GM23338 (cell line): Measurements from ENCODE around the gene CYBRD1. TPM values are rescaled to one million over a fixed set of nuclear protein-coding genes. Genes with fewer than 3 reads are reported as not detected.

Source experiments
- ATAC-seq: fragments of 200-7000 bp; cut with Tn5 transposase; 3 replicates; pipeline ENCODE4 v1.9.1; 2020
- DNase-seq: peaks from one replicate; pipeline ENCODE4 v3.0.0-alpha.2; 2015; ENCODE audit warnings: low spot score
- H2AFZ ChIP-seq: fragments of 200-600 bp; sonication (generic); 2 replicates; pipeline ENCODE4 v1.8.0; 2016; ENCODE audit warnings: antibody characterized with exemption, mild to moderate bottlenecking, moderate library complexity
- H3F3A ChIP-seq: fragments of 200-600 bp; sonication (generic); replicated peaks from 2 replicates; pipeline ENCODE4 v1.8.0; 2017; ENCODE audit warnings: antibody characterized with exemption, mixed run types, low read depth
- H3K27ac ChIP-seq: fragments of 200-600 bp; sonication (generic); 2 replicates; pipeline ENCODE4 v1.6.1; 2016; ENCODE audit warnings: low read depth
- H3K27me3 ChIP-seq: fragments of 200-600 bp; sonication (generic); 2 replicates; pipeline ENCODE4 v1.8.0; 2016; ENCODE audit warnings: mild to moderate bottlenecking, mixed run types, moderate library complexity; ENCODE audit not compliant: insufficient read depth
- H3K36me3 ChIP-seq: fragments of 200-600 bp; sonication (generic); 2 replicates; pipeline ENCODE4 v1.8.0; 2016; ENCODE audit warnings: mild to moderate bottlenecking; ENCODE audit not compliant: insufficient read depth
- H3K4me1 ChIP-seq: fragments of 200-600 bp; sonication (generic); 2 replicates; pipeline ENCODE4 v1.8.0; 2016; ENCODE audit warnings: mild to moderate bottlenecking, moderate library complexity; ENCODE audit not compliant: insufficient read depth
- H3K4me2 ChIP-seq: fragments of 200-600 bp; sonication (generic); 2 replicates; pipeline ENCODE4 v1.7.1; 2017; ENCODE audit warnings: mixed run types
- H3K4me3 ChIP-seq: fragments of 200-600 bp; sonication (generic); 2 replicates; pipeline ENCODE4 v1.6.1; 2016; ENCODE audit warnings: mixed run types
- H3K79me2 ChIP-seq: fragments of 200-600 bp; sonication (generic); replicated peaks from 2 replicates; pipeline ENCODE4 v1.8.0; 2017; ENCODE audit warnings: mild to moderate bottlenecking; ENCODE audit not compliant: insufficient read depth
- H3K9me2 ChIP-seq: fragments of 200-600 bp; sonication (generic); 2 replicates; pipeline ENCODE4 v1.8.0; 2017; ENCODE audit not compliant: insufficient read depth
- H4K20me1 ChIP-seq: fragments of 200-600 bp; sonication (generic); replicated peaks from 2 replicates; pipeline ENCODE4 v1.8.0; 2017; ENCODE audit warnings: mild to moderate bottlenecking; ENCODE audit not compliant: insufficient read depth
- H3K27ac Mint-ChIP-seq: 2 replicates; pipeline ENCODE4 v1.8.0; 2020; ENCODE audit warnings: inconsistent platforms, mild to moderate bottlenecking, moderate library complexity, mixed read lengths
- H3K27me3 Mint-ChIP-seq: 3 replicates; pipeline ENCODE4 v1.8.0; 2022; ENCODE audit warnings: low read depth, mild to moderate bottlenecking, moderate library complexity, mixed read lengths, inconsistent platforms; ENCODE audit not compliant: insufficient read depth, poor library complexity
- H3K36me3 Mint-ChIP-seq: 3 replicates; pipeline ENCODE4 v1.8.0; 2021; ENCODE audit warnings: low read depth, mild to moderate bottlenecking, inconsistent platforms, moderate library complexity, mixed read lengths
- H3K4me1 Mint-ChIP-seq: 3 replicates; pipeline ENCODE4 v1.8.0; 2020; ENCODE audit warnings: mild to moderate bottlenecking, inconsistent platforms, mixed read lengths
- H3K4me3 Mint-ChIP-seq: 3 replicates; pipeline ENCODE4 v1.8.0; 2021; ENCODE audit warnings: moderate library complexity, mild to moderate bottlenecking, inconsistent platforms, mixed read lengths
- H3K9me3 Mint-ChIP-seq: 3 replicates; pipeline ENCODE4 v1.8.0; 2020; ENCODE audit warnings: moderate library complexity, mild to moderate bottlenecking, inconsistent platforms, mixed read lengths
- EZH2phosphoT487 ChIP-seq: fragments of 200-600 bp; sonication (generic); IDR thresholded peaks from one replicate; pipeline ENCODE4 v1.8.1; 2018; ENCODE audit warnings: antibody characterized with exemption; ENCODE audit not compliant: unreplicated experiment
- STAT1 ChIP-seq: IDR thresholded peaks from one replicate; pipeline ENCODE4 v1.6.1; 2016; ENCODE audit warnings: antibody characterized with exemption; ENCODE audit not compliant: unreplicated experiment
- ZNF331 ChIP-seq: fragments of 250-450 bp; sonication (Bioruptor Pico); IDR thresholded peaks from 2 replicates; pipeline ENCODE4 v1.5.0; 2020; ENCODE audit warnings: low read depth, mild to moderate bottlenecking, moderate library complexity
- polyA plus RNA-seq: library from polyadenylated mRNA; unstranded; fragments of >200 nt; fragmentation: Nextera tagmentation; extraction: Ambion mirVana; gene quantifications from 2 replicates; pipeline ENCODE4 v1.2.1, GENCODE V29; 2016
- total RNA-seq: library from RNA; depleted of rRNA; stranded (reverse); fragments of >200 nt; shearing (Covaris generic); gene quantifications from 2 replicates; pipeline ENCODE4 v1.2.3, GENCODE V29; 2014
- TF ChIP-seq, protein P1 (sequence below): IDR thresholded peaks from 2 replicates; pipeline ENCODE4 v1.6.1; 2016; ENCODE audit warnings: antibody characterized with exemption
- TF ChIP-seq, protein P2 (sequence below): IDR thresholded peaks from one replicate; pipeline ENCODE4 v1.6.1; 2018; ENCODE audit warnings: antibody characterized with exemption; ENCODE audit not compliant: unreplicated experiment
- TF ChIP-seq, protein P3 (sequence below): fragments of 250-450 bp; sonication (Bioruptor Pico); IDR thresholded peaks from 2 replicates; pipeline ENCODE4 v1.5.0; 2020; ENCODE audit warnings: mild to moderate bottlenecking, moderate library complexity
- TF ChIP-seq, protein P4 (sequence below), 2 experiments: fragments of 200-600 bp in 1 of 2; sonication (generic) in 1 of 2; conservative IDR thresholded peaks; 2 replicates each; pipeline versions ENCODE4 v1.5.1 to v1.6.1; 2016 to 2017; ENCODE audit warnings: antibody characterized with exemption in 2 of 2, low read depth in 2 of 2, mild to moderate bottlenecking in 2 of 2, moderate library complexity in 1 of 2

Gene CYBRD1
- total and polyA plus RNA-seq, 2 experiments from 2014 or later = 3.4 to 5.3 TPM

DNA sequence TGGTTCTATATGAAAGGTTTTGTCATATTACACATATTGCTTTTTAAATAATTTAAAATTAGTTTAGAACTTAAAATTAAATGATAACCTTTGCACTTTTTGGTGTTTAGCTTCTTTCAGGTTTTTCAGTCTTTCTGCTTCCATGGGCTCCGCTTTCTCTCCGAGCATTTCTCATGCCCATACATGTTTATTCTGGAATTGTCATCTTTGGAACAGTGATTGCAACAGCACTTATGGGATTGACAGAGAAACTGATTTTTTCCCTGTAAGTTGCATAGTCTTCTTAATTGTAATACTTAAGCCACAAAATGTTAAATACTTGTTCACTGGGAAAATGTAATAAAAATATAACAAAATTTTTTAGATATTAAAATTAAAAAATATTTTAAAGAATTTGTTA lies 31.0 kb downstream of the CYBRD1 start:
- Histone ChIP-seq H3K36me3 (no peaks in the 10 kb centered on the region), H3F3A (no peaks in the 10 kb centered on the region), H3K9me2 (no peaks in the 10 kb centered on the region), H4K20me1 (no peaks in the 10 kb centered on the region), H3K79me2 (no peaks in the 10 kb centered on the region), H3K4me3 (no peak overlapping the region), H3K4me1 (no peaks in the 10 kb centered on the region), H3K4me2 (no peak overlapping the region), H3K27me3 (no peaks in the 10 kb centered on the region), H3K27ac (no peak overlapping the region), H2AFZ (no peak overlapping the region)
- peaks cover 3% of the 10 kb centered on the region; the same call in 1 of the 3 replicates for H3K36me3 Mint-ChIP-seq
- H3K4me3 Mint-ChIP-seq = no peak overlapping the region
- H3K27me3 Mint-ChIP-seq = no peaks in the 10 kb centered on the region
- H3K4me1 Mint-ChIP-seq = 0 out of 3 replicates have a peak, but pooled peaks cover 2% of the 10 kb centered on the region
- no peak for ATAC-seq
- no peak for DNase-seq
- H3K9me3 Mint-ChIP-seq = no peaks in the 10 kb centered on the region
- no peak for TF ChIP-seq ZNF331 (CRISPR knock-in tag)
- TF ChIP-seq, protein P1, sequence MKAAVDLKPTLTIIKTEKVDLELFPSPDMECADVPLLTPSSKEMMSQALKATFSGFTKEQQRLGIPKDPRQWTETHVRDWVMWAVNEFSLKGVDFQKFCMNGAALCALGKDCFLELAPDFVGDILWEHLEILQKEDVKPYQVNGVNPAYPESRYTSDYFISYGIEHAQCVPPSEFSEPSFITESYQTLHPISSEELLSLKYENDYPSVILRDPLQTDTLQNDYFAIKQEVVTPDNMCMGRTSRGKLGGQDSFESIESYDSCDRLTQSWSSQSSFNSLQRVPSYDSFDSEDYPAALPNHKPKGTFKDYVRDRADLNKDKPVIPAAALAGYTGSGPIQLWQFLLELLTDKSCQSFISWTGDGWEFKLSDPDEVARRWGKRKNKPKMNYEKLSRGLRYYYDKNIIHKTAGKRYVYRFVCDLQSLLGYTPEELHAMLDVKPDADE = no peak
- no peak for TF ChIP-seq EZH2phosphoT487
- TF ChIP-seq, protein P2, sequence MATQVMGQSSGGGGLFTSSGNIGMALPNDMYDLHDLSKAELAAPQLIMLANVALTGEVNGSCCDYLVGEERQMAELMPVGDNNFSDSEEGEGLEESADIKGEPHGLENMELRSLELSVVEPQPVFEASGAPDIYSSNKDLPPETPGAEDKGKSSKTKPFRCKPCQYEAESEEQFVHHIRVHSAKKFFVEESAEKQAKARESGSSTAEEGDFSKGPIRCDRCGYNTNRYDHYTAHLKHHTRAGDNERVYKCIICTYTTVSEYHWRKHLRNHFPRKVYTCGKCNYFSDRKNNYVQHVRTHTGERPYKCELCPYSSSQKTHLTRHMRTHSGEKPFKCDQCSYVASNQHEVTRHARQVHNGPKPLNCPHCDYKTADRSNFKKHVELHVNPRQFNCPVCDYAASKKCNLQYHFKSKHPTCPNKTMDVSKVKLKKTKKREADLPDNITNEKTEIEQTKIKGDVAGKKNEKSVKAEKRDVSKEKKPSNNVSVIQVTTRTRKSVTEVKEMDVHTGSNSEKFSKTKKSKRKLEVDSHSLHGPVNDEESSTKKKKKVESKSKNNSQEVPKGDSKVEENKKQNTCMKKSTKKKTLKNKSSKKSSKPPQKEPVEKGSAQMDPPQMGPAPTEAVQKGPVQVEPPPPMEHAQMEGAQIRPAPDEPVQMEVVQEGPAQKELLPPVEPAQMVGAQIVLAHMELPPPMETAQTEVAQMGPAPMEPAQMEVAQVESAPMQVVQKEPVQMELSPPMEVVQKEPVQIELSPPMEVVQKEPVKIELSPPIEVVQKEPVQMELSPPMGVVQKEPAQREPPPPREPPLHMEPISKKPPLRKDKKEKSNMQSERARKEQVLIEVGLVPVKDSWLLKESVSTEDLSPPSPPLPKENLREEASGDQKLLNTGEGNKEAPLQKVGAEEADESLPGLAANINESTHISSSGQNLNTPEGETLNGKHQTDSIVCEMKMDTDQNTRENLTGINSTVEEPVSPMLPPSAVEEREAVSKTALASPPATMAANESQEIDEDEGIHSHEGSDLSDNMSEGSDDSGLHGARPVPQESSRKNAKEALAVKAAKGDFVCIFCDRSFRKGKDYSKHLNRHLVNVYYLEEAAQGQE = no peak
- no peak overlapping the region for H3K27ac Mint-ChIP-seq

DNA sequence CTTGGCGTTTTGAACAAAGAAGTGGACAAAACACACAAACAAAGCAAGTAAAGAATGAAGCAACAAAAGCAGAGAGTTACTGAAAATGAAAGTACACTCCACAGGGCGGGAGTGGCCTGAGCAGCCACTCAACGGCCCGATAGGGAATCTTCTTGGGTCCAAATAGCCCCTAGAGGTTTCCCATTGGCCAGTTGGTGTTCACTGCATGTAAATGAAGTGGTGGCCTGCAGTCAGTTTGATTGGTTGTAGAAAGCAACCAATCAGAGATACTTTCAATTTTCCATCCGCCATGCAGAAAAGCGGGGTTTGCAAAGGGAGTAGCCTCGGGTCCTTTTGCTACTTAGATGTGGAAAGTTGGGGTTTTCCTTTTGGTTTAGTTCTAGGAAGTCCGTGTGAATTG lies 31.6 kb downstream of the CYBRD1 start:
- Histone ChIP-seq H3F3A (no peaks in the 10 kb centered on the region), H3K4me3 (no peak overlapping the region), H3K9me2 (no peaks in the 10 kb centered on the region), H3K36me3 (no peaks in the 10 kb centered on the region), H3K27me3 (no peaks in the 10 kb centered on the region), H4K20me1 (no peaks in the 10 kb centered on the region), H2AFZ (no peak overlapping the region), H3K79me2 (no peaks in the 10 kb centered on the region), H3K4me1 (no peaks in the 10 kb centered on the region), H3K4me2 (no peak overlapping the region), H3K27ac (no peak overlapping the region)
- peaks cover 3% of the 10 kb centered on the region; the same call in 1 of the 3 replicates for H3K36me3 Mint-ChIP-seq
- H3K27ac Mint-ChIP-seq = no peak overlapping the region
- no peaks in the 10 kb centered on the region for H3K9me3 Mint-ChIP-seq
- H3K4me1 Mint-ChIP-seq = peaks cover 6% of the 10 kb centered on the region; the same call in 1 of the 3 replicates
- DNase-seq = peak; percentile 62
- TF ChIP-seq, protein P3, sequence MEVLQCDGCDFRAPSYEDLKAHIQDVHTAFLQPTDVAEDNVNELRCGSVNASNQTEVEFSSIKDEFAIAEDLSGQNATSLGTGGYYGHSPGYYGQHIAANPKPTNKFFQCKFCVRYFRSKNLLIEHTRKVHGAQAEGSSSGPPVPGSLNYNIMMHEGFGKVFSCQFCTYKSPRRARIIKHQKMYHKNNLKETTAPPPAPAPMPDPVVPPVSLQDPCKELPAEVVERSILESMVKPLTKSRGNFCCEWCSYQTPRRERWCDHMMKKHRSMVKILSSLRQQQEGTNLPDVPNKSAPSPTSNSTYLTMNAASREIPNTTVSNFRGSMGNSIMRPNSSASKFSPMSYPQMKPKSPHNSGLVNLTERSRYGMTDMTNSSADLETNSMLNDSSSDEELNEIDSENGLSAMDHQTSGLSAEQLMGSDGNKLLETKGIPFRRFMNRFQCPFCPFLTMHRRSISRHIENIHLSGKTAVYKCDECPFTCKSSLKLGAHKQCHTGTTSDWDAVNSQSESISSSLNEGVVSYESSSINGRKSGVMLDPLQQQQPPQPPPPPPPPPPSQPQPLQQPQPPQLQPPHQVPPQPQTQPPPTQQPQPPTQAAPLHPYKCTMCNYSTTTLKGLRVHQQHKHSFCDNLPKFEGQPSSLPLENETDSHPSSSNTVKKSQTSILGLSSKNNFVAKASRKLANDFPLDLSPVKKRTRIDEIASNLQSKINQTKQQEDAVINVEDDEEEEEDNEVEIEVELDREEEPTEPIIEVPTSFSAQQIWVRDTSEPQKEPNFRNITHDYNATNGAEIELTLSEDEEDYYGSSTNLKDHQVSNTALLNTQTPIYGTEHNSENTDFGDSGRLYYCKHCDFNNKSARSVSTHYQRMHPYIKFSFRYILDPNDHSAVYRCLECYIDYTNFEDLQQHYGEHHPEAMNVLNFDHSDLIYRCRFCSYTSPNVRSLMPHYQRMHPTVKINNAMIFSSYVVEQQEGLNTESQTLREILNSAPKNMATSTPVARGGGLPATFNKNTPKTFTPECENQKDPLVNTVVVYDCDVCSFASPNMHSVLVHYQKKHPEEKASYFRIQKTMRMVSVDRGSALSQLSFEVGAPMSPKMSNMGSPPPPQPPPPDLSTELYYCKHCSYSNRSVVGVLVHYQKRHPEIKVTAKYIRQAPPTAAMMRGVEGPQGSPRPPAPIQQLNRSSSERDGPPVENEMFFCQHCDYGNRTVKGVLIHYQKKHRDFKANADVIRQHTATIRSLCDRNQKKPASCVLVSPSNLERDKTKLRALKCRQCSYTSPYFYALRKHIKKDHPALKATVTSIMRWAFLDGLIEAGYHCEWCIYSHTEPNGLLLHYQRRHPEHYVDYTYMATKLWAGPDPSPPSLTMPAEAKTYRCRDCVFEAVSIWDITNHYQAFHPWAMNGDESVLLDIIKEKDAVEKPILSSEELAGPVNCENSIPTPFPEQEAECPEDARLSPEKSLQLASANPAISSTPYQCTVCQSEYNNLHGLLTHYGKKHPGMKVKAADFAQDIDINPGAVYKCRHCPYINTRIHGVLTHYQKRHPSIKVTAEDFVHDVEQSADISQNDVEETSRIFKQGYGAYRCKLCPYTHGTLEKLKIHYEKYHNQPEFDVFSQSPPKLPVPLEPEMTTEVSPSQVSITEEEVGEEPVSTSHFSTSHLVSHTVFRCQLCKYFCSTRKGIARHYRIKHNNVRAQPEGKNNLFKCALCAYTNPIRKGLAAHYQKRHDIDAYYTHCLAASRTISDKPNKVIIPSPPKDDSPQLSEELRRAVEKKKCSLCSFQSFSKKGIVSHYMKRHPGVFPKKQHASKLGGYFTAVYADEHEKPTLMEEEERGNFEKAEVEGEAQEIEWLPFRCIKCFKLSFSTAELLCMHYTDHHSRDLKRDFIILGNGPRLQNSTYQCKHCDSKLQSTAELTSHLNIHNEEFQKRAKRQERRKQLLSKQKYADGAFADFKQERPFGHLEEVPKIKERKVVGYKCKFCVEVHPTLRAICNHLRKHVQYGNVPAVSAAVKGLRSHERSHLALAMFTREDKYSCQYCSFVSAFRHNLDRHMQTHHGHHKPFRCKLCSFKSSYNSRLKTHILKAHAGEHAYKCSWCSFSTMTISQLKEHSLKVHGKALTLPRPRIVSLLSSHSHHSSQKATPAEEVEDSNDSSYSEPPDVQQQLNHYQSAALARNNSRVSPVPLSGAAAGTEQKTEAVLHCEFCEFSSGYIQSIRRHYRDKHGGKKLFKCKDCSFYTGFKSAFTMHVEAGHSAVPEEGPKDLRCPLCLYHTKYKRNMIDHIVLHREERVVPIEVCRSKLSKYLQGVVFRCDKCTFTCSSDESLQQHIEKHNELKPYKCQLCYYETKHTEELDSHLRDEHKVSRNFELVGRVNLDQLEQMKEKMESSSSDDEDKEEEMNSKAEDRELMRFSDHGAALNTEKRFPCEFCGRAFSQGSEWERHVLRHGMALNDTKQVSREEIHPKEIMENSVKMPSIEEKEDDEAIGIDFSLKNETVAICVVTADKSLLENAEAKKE (CRISPR knock-in tag) = no peak
- TF ChIP-seq EZH2phosphoT487 (no peak), STAT1 (no peak)
- TF ChIP-seq, protein P4, sequence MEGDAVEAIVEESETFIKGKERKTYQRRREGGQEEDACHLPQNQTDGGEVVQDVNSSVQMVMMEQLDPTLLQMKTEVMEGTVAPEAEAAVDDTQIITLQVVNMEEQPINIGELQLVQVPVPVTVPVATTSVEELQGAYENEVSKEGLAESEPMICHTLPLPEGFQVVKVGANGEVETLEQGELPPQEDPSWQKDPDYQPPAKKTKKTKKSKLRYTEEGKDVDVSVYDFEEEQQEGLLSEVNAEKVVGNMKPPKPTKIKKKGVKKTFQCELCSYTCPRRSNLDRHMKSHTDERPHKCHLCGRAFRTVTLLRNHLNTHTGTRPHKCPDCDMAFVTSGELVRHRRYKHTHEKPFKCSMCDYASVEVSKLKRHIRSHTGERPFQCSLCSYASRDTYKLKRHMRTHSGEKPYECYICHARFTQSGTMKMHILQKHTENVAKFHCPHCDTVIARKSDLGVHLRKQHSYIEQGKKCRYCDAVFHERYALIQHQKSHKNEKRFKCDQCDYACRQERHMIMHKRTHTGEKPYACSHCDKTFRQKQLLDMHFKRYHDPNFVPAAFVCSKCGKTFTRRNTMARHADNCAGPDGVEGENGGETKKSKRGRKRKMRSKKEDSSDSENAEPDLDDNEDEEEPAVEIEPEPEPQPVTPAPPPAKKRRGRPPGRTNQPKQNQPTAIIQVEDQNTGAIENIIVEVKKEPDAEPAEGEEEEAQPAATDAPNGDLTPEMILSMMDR (conservative IDR thresholded peaks at IDR 0.05; ENCODE audit: low read depth in 2 of 2) = no peak
- H3K27me3 Mint-ChIP-seq = peaks cover 1% of the 10 kb centered on the region
- ATAC-seq = peak; percentile 87
- no peak overlapping the region for H3K4me3 Mint-ChIP-seq
